Activated CD8-positive, alpha-beta memory T cell treated with anti-CD3 and anti-CD28 coated beads for 24 hours (primary cell): Measurements from ENCODE around the gene GNAZ.
A peak's percentile ranks its signal among the peaks of the same experiment; 100 is the strongest.

Experiments used
- DNase-seq: peaks from one replicate; pipeline ENCODE4 v3.0.0-alpha.2; 2020

GNAZ gene

DNA sequence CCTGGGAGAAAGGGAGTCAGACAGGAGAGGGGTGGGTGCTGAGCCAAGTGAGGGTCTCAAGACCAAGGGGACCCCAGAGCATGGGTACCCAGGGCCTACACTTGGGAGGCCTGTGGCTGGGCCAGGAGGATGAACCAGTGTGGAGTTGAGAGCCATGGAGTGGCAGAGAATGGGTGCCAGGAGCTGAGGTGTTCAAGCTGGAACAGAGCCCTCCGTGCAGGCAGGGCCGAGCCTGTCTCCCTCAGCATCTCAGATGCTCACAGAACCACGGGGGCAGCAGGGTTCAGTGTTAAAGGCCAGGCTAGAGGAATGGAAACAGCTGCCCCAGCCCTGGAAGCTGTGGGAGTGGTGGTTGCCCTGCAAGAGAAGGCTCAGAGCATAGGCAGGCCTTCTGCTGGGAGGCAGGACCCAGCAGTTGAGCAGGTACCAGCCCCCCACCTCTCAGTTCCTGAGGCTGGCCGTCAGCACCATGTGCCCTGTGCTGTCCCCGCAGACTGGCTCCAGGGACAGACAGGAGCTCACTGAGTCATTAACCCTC is 39.2 kb downstream of the GNAZ start:
- DNase-seq, result no peak

DNA sequence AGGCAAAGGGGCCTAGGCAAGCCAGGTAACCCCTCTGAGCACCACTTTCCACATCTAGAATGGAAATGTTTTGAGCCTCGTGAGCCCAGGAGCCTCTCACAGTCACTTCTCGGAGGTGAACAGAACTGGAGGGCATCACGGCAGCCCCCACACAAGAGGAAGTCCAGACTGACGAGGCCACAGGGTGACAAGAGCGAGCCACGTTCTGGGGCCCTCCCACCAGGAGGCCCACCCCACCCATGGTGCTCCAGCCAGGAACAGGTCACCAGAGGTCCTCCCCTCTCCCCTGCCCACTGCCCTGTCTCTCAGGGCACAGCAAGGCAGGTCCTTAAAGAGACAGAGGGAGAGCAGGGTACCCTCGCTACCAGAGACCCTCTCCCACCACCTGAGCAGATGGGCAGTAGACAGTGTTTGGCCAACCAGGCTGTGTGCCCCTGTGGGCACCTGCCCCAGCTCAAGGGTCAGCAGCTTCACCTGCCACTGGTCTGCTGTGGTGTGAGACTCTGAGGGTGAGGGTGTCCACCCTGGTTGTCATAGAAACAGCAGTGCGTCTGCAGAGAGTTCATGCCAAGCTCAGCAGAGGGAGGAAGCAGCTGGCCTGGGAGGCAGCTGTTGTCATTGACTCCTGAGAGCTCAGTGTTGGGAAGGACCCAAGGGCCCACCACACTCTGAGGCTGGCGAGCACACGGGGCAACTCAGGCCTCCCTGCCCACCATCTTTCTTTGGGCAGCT is 40.0 kb downstream of the GNAZ start:
- DNase-seq, result no peak

DNA sequence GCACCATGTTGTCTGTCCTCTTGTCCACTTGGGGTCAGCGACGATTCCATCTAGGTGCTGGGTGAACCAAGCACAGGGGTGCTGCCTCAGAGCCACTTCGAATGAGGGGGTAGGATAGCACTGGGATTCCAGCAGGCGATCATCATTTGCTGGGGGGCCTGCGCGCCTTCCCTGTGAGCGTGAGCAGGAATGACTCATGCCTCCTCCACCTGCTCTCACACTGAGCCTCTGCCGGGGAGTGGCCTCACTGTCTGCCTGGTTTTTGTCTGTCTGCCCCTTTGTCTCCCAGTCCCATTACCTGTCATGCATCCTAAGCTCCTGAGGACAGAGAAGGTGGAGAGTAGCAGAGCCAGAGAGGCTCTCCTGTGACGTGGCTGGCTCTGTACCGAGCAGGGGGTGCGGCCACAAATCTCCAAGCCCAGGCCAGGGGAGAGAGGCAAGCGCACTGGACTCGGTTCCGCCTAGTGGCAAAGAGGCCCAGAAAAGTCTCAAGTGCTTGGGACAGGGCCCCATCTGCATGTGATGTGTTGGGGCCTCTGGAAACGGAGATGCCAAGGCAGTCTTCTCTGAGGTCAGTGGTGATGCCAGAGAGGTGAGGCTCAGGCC is 40.7 kb downstream of the GNAZ start:
- DNase-seq, result no peak

DNA sequence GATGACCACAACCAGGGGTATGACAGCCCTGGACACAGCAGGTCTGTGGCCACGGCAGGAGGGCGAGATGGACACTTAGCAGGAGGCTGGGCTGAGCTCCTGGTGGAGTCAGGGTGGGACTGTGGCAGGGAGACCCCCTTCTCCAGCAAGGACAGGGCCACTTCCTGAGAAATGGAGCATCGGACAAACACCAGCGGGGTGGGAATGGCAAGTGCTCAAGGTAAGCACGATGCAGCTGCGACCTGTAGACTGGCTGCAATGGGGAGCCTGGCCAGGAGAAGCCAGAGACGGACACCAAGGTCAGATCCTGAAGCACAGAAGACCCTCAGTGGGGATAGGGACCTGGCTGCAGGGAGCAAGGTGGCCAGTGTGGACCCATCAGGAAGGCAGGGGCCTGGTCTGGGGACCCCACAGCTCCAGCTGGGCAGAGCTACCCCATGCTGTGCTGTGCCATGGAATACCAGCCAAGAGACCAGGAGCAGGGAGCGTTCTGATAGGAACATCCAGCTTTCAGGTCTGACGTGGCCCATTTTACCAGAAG is 42.2 kb downstream of the GNAZ start:
- DNase-seq, result no peak

DNA sequence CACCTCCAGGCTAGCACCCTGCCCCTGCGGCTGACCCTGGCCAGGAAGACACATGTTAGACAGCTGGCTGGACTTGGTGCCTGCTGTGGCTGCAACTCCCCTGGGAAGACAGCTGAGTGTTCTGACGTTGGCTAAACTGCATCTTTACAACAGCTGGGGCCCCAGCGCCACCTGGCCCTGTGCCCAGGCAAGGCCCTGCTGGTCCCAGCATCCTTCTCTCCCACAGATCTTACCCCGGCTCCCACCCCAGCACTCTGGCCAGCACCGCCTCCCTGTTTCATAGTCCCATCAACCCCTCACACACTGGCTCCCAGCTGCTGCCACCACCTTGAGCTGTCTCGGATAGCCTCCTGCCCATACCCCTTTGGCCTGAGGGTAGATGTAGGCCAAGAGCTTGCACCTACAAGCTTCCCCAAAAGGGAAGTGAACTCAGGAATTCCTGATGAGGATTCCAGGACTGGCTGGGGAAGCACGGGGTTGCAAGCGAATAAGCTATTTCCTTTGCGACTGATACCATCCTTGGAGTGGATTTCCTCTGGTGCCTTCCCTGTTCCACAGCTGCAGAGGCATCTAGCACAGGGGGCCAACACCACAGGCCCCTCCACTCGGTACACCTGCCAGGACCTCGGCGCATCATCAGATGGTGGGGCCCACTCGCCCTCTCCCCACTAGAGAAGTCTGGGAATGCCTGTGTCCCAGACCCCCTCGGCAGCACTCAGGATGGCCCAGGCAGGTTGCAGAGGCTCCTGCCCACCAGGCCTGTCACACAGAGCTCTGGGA is 42.9 kb downstream of the GNAZ start:
- no peak for DNase-seq

DNA sequence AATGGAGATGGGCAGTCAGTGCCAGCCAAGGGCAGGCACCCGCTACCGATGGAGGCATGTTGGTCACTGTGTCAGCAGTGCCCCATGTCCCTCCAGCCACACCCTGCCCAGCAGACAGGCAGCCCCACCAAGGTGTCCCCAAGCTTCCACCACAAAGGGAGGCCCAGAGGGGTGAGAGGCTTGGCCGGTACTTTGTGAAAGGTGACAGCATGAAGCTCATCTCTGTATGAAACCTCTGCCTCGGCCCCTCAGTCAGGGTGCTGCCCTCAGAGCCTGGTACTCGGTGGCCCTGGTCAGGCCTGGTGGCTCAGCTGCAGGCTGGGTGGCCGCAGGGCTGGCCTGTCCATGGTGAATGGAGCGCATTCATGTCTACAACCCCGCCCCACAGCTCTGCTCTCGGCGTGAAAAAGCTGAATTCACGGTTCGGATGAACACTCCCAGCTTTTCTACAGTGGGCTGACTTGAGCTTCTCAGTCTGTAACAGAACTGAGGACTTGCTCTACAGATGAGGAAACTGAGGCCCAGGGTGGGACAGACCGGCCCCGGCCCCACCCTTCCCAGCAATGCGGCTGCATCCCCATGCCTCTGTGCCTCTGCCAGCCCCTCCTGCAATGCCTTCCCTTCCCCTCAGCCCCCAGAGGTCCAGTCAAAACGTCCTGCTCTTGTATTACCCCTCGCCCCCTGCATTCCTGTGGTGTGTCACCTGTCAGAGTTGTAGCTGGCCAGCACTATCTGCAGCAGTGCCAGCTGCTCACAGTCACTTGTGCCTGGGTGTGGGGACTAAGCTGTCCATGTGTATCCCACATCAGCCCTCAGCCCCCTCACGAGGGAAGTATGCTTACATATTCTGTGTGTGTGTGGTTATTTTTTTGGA is 43.8 kb downstream of the GNAZ start:
- DNase-seq, result no peak

DNA sequence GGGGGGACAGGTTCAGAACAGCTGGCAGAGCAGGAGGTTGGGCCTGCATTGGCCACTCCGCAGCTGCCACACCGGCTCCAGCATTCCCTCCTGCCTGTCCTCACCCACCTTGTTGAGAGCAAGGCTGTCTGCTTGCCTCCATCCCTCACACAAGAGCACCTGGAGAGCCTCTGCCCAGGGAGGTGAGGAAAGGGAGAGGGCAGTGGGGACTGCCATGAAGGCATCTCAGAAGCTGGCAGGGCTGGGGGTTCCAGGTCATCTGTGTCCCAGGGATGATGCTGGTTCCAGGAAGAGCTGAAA is 44.4 kb downstream of the GNAZ start:
- DNase-seq, result no peak

DNA sequence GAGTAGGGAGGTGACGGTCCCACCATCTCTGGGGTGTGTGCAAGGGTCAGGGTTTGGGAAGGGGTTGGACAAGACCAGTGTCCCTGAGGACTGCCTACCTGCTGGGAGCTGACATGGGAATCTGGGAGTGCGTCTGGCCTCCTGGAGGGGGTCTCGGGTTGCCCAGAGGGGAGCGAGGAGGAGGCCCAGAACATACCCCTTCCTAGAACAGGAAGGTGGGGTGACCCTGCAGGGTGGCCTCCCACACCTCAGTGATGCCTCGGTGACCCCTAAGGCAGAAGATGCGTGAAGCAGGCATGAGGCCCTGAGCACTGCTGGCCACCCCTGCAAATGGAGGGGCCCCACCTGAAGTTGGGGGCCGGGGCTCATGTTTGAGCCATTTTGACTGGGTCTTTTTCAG is 45.0 kb downstream of the GNAZ start:
- DNase-seq, result no peak

DNA sequence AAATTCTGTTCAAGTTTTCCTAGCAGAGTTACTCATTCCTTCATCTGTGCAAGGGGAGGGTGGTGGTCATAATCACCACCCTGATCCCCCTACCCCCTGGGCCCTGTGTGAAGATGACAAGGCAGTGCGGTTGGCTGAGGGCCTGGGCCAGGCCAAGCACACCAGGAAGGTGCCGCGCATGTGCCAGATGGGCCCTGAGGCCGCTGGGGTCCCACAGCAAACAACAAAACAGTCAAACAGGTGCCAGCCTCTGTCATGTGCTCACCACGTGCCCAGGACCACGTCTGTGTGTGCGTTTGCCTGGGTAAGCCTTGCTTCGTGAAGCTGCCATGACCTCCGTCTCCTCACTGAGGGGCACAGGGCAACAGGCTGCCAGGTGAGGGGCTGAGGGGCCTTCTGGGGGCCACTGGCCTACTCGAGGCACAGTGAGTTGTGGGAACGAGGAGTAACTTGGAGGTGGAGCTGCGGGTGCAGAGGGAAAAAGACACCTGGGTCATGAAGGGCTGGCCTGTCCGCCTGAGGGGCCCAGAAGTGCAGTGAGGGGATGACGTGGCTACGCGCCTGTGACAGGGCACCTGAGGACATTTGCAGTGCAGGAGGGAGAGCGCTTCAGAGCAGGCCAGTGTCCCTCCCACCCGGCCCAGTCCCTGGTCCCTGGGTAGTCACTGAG is 45.6 kb downstream of the GNAZ start:
- no peak for DNase-seq

DNA sequence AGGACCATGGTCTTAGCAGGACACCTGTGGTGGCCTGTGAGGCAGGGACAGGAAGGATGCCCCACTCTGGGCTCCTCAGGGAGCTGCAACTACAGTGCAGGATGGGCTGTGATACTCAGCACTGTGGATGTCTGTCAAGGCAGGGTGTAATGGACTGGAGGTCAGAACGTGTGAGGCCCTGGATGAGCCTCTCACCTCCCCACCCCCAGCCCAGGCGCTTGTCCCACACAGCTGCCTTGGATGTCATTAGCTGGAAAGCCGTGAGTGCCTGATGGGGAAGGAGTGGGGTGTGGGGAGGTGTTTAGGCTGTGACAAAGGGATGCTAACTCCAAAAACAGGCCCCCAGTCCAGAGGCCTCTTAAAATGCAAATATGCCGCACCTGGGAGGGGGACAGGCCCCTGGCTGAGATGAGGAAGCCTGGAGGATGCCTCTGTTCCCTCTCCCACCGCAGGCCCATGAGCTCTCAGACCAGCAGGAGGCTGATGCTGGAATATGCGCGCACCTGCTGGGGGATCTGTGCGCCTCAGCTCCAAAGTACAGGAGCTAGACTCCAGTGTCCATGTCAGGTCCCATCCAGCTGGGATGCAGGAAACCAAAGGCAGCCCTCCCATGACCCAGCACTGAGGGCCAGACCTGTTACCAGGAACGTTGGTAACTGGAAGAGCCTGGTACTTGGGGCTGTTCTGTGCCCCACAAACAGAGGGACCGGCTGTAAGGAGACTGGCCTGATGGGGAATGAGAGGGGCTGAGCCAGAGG is 46.4 kb downstream of the GNAZ start:
- no peak for DNase-seq

DNA sequence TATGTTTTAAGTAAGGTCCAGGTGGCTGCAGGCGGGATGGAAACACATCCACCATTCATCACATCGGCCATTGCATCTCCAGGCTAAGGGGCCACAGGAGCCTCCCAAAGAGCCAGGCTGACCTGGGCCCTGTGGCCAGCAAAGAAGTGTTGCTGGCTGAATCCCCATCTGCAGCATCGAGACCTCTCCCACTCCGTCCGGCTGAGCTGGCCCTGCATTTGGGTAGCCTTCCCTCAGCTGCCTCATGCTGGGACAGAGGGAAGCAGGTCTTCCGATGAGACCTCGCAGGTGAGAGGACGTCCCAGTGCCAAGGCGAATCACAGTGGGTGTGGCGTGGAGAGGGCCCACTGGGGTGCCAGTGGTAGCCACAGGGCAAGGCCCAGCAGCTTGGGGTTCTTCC is 47.0 kb downstream of the GNAZ start:
- DNase-seq, result no peak

DNA sequence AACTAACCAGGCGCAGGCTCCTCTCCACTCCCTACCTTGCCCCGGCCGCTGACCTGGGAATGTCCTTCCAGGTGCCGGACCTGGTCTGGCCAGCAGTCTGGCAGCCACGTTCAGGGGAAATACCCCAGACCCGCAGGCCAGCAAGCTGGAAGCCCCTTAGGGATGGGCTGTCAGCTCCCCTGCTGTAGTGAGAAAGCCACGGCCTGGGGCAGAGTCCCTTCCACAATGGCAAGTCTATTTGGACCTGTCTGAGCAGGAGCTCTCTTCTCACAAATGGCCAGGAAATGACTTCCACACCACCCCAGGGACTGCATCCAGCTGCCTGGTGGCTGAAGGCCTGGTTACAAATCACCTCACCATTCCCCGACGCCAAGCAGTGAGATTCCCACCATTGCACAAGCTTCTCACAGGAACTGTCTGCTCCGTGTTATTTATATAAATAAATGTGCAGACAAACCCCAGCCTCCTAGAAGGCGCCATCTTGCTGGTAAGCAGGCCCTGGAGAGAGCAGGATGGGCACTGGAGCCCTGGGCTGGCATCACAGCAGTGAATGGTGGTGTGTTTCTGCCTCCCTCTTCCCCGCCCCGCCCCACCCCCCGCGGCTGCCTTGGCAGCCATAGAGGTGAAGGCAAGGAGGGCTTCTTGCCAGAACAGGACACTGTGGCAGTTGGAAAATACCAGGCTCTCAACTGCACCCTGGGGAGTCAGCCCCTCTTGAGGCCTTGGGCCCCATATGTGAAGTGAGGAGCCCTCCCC is 47.8 kb downstream of the GNAZ start:
- DNase-seq, result no peak

DNA sequence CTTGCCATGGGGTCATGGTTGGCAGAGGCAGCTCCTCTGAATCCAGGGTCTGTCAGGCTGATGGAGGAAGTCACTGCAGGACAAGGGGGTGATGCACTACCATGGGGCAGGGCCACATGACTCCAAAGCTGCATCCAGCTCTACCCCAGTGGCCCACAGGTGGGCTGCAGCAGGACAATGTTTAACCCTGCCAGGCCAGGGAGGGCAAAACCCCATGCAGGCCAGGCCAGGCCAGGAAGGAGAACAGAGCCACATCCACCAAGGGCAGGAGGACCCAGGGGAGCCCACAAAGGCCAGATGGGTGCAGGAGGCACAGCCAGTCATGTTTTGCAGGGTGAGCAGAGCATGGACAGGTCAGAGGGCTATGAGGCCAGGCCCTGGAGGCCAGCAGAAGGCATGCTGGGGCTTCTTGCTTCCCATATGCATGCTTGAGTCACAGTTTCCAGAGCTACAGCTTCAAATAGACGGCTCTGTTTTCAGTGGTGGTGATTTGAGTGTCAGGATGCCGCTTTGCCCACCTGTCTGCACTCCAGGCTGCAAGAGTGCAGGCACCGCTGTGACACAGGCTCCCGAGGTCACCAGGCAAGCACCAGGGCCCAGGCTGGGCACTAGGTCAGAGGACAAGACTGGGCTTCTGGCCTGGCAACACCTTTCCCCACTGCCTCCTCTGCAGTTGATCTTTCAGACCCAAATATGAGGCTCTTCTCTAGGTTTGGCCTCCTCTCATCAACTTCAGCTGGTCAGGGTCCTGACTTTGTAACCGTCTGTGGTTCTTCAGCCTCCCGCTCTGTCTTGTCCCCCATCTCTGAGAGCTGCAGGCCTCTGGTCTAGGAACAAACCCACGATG is 48.6 kb downstream of the GNAZ start:
- DNase-seq, result no peak

DNA sequence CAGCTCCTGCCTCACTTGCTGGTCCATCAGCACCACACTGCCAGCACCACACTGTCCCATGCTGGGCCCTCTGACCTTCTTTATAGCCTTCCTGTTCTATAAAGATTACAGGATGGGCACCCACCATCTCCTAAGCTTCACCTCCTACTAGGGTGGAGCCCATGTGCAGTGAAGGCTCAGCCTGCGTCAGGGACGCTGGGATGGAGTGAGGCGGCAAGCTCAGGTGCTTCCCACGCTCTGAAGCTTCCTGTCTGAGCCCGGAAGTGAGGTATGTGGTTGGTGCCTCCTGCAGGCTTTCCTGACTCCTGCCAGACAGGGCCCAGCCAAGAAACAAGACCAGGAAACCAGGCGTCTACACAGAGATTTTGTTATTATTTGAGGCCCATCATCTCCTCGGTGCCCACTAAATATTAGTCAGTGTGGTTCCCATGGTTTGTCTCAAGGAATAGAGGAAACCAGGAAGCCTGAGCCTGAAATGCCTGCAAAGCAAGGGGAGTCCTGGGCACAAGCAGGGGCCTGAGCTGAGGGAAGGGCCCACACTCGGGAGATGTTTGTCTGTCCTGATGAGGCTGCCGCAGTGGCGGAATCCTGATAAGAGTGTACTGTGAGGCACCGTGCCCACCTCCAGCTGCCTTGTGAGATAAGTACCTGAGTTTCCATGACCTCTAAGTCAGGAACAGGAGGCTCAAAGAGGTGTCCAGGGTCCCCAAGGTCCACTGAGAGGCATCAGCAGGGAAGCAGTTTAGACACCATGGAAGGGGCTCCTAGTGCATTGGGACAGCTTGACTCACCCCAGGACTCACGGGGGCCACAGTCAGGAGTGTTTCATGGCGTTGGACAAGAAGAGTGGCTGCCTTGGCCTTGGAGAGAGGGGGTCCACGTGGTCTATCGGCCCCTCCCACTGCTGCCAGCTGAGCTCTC is 49.4 kb downstream of the GNAZ start:
- peak; percentile 80 for DNase-seq

DNA sequence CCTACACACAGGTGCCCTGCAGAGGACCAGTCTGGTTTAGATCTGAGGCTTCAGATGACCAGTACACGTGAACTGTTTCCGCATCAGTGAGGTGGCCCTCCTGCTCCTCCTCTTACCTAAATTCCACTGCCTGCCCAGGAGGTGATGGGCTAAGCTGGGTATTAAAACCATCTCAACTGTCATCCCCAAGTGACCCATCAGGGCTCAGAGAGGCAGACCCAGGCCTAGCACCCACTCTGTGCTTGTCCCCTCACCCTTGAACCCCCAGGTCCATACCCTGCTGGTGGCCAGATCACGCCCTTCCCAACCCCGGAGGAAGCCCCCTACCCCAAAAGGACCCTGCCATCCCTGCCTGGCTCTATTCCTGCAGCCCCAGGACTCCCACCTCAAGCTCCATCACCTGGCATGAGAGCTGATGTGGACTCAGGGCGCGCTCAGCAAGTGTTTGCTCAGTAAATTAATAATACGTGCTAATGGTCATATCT is 50.1 kb downstream of the GNAZ start:
- DNase-seq, result no peak

DNA sequence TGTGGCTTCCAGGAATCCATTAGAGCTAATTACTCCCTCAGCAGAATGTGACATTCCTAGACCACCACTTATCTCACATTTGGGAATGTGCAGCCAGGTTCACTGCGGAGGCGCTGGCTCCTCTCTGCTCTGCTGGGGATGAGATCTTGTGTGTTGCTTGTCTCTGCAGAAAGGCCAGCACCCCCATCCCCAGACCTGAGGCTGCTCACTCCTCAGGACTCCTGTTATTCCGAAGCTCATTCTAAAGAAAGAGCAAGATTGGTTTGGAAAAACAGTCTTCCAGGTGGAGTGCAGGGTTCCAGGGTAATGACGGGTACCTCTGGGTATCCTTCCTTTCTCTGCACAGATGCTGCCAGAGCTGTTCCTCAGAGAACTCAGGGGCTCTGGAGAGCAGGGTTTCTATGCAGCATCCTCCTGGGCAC is 50.7 kb downstream of the GNAZ start:
- no peak for DNase-seq

DNA sequence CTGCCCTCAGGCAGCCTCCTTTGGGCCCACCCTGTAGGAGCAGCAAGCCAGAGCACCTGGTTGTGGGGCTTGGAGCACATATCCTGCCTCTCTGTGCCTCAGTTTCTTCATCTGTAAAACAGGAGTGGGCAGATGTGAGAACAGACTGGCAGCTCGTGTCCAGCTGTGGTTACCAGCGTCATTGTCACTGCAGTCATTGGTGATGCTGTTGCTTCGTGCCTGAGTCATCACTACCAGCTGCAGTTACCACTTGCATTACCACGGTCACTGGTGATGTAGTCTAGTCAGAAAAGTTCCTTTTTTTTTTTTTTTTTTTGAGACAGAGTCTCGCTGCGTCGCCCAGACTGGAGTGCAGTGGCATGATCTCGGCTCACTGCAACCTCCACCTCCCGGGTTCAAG is 51.1 kb downstream of the GNAZ start:
- no peak for DNase-seq

DNA sequence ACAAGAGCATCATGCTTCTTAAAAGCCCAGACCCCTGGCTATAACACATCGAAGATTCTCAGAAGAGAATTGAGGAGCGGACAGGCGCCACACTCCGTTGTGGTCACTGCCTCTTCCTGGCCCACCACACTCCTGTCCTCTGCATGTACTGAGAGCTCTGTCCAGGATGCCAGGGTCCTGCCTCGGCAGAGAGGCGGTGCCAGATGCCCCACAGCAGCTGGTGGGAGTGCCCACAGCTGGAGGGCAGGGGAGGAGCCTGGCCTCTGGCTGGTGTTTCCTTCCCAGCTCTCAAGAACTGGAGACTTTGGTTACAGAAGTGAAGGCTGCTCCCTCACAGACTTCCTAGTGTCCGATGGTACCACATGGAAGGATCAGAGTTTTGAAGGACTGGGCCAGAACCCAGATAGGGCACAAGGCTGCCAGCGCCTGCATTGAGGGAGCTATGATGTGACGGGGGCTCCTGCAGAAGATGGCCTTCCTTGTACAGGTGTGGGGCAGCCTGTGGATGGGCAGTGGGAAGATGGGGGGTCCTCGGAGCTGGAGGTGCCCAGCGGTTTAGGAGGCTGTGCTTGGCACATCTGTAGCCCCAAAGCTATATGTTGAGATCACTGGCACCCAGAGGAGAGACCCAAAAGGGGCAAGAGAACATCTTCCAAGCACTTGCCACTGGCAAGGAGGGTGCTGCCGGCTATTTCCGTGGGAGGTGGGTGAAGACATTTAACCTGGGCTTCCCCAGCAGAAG is 52.1 kb downstream of the GNAZ start:
- DNase-seq, result no peak
